Measurements from ENCODE around the gene CDH4.

Gene CDH4

GRCh38 chr20:61445741-61446140, 193.7 kb downstream of the CDH4 start:
- H3K27me3 ChIP-seq (ENCODE audit: low read length): no peaks in the 10 kb centered on the region
- no peak overlapping the region for H3K4me2 ChIP-seq (ENCODE audit: low read depth, low read length, poor library complexity, severe bottlenecking)
- H3K36me3 ChIP-seq (ENCODE audit: low read length): no peaks in the 10 kb centered on the region
- no peak overlapping the region for H3K27ac ChIP-seq (ENCODE audit: low read depth, low read length)
- no peak for TF ChIP-seq CTCF (IDR thresholded peaks at IDR 0.05; ENCODE audit: insufficient read depth, low read length, poor library complexity, severe bottlenecking)
- TF ChIP-seq EZH2phosphoT487 (conservative IDR thresholded peaks at IDR 0.05; ENCODE audit: low read length): no peak
- no peaks in the 10 kb centered on the region for H3K79me2 ChIP-seq (ENCODE audit: insufficient read depth, low read length)
- no peak overlapping the region for H3K4me3 ChIP-seq (ENCODE audit: insufficient read depth, low read length, poor library complexity, severe bottlenecking)
- no peaks in the 10 kb centered on the region for H4K20me1 ChIP-seq (ENCODE audit: low read depth, low read length)
- no peaks in the 10 kb centered on the region; the same call in 1 of the 2 replicates for H3K9me3 ChIP-seq (ENCODE audit: insufficient read depth, low read length)
- H3K9me2 ChIP-seq (replicated peaks; ENCODE audit: insufficient read depth, low read length): no peaks in the 10 kb centered on the region
- H2AFZ ChIP-seq (ENCODE audit: low read depth, low read length, severe bottlenecking): no peak overlapping the region
- no peaks in the 10 kb centered on the region for H3F3A ChIP-seq (ENCODE audit: insufficient read depth)
- H3K9ac ChIP-seq (ENCODE audit: low read length): no peak overlapping the region

GRCh38 chr20:61447952-61448351, 195.9 kb downstream of the CDH4 start:
- TF ChIP-seq CTCF (IDR thresholded peaks at IDR 0.05; ENCODE audit: insufficient read depth, low read length, poor library complexity, severe bottlenecking) (no peak), EZH2phosphoT487 (conservative IDR thresholded peaks at IDR 0.05; ENCODE audit: low read length) (no peak)
- Histone ChIP-seq H4K20me1 (ENCODE audit: low read depth, low read length) (no peaks in the 10 kb centered on the region), H3K9me3 (ENCODE audit: insufficient read depth, low read length) (no peaks in the 10 kb centered on the region; the same call in 1 of the 2 replicates), H3K4me2 (ENCODE audit: low read depth, low read length, poor library complexity, severe bottlenecking) (no peak overlapping the region), H3K79me2 (ENCODE audit: insufficient read depth, low read length) (no peaks in the 10 kb centered on the region), H3K9ac (ENCODE audit: low read length) (no peak overlapping the region), H3K27me3 (ENCODE audit: low read length) (no peaks in the 10 kb centered on the region), H3K36me3 (ENCODE audit: low read length) (no peaks in the 10 kb centered on the region), H3K27ac (ENCODE audit: low read depth, low read length) (no peak overlapping the region), H3K4me3 (ENCODE audit: insufficient read depth, low read length, poor library complexity, severe bottlenecking) (no peak overlapping the region), H2AFZ (ENCODE audit: low read depth, low read length, severe bottlenecking) (no peak overlapping the region), H3K9me2 (replicated peaks; ENCODE audit: insufficient read depth, low read length) (no peaks in the 10 kb centered on the region), H3F3A (ENCODE audit: insufficient read depth) (no peaks in the 10 kb centered on the region)

- Histone ChIP-seq H2AFZ (ENCODE audit: low read depth, low read length, severe bottlenecking) (no peak overlapping the region), H3K79me2 (ENCODE audit: insufficient read depth, low read length) (no peaks in the 10 kb centered on the region), H3K9me3 (ENCODE audit: insufficient read depth, low read length) (no peaks in the 10 kb centered on the region; the same call in 1 of the 2 replicates), H3K9me2 (replicated peaks; ENCODE audit: insufficient read depth, low read length) (no peaks in the 10 kb centered on the region), H3K4me2 (ENCODE audit: low read depth, low read length, poor library complexity, severe bottlenecking) (no peak overlapping the region), H3K4me3 (ENCODE audit: insufficient read depth, low read length, poor library complexity, severe bottlenecking) (no peak overlapping the region), H3K27me3 (ENCODE audit: low read length) (no peaks in the 10 kb centered on the region), H3K27ac (ENCODE audit: low read depth, low read length) (no peak overlapping the region), H3K36me3 (ENCODE audit: low read length) (no peaks in the 10 kb centered on the region), H3K9ac (ENCODE audit: low read length) (no peak overlapping the region), H3F3A (ENCODE audit: insufficient read depth) (no peaks in the 10 kb centered on the region), H4K20me1 (ENCODE audit: low read depth, low read length) (no peaks in the 10 kb centered on the region)
- no peak for TF ChIP-seq EZH2phosphoT487 (conservative IDR thresholded peaks at IDR 0.05; ENCODE audit: low read length)
- no peak for TF ChIP-seq CTCF (IDR thresholded peaks at IDR 0.05; ENCODE audit: insufficient read depth, low read length, poor library complexity, severe bottlenecking)
Observed at GRCh38 chr20:61448386-61448785, 196.3 kb downstream of the CDH4 start.
